ACC112 (cell line): ENCODE data around the gene TMTC2.

Experiments
- H2AFZ ChIP-seq: fragments of 200-600 bp; sonication (generic); one replicate; pipeline ENCODE4 v1.6.0; 2017; ENCODE audit warnings: antibody characterized with exemption, low read length; ENCODE audit not compliant: unreplicated experiment
- H3K27ac ChIP-seq: fragments of 200-600 bp; sonication (generic); 2 replicates; pipeline ENCODE4 v1.5.1; 2014; ENCODE audit warnings: low read depth, mild to moderate bottlenecking, antibody characterized with exemption, low read length, moderate library complexity
- H3K27me3 ChIP-seq: fragments of 200-600 bp; sonication (generic); 2 replicates; pipeline ENCODE4 v1.6.1; 2014; ENCODE audit warnings: mild to moderate bottlenecking, antibody characterized with exemption, low read length, moderate library complexity, mixed read lengths; ENCODE audit not compliant: insufficient read depth
- H3K36me3 ChIP-seq: fragments of 200-600 bp; sonication (generic); 2 replicates; pipeline ENCODE4 v1.6.1; 2016; ENCODE audit warnings: mild to moderate bottlenecking, antibody characterized with exemption, low read length, moderate library complexity, mixed read lengths; ENCODE audit not compliant: insufficient read depth
- H3K4me1 ChIP-seq: fragments of 200-600 bp; sonication (generic); one replicate; pipeline ENCODE4 v1.6.1; 2016; ENCODE audit warnings: low read length, mixed read lengths; ENCODE audit not compliant: insufficient read depth, unreplicated experiment, control insufficient read depth
- H3K4me3 ChIP-seq: fragments of 200-600 bp; sonication (generic); 2 replicates; pipeline ENCODE4 v1.5.1; 2014; ENCODE audit warnings: mild to moderate bottlenecking, low read depth, low read length
- H3K79me2 ChIP-seq: fragments of 200-600 bp; sonication (generic); one replicate; pipeline ENCODE4 v1.6.0; 2016; ENCODE audit warnings: low read length; ENCODE audit not compliant: control insufficient read depth, unreplicated experiment, insufficient read depth

TMTC2 gene

DNA sequence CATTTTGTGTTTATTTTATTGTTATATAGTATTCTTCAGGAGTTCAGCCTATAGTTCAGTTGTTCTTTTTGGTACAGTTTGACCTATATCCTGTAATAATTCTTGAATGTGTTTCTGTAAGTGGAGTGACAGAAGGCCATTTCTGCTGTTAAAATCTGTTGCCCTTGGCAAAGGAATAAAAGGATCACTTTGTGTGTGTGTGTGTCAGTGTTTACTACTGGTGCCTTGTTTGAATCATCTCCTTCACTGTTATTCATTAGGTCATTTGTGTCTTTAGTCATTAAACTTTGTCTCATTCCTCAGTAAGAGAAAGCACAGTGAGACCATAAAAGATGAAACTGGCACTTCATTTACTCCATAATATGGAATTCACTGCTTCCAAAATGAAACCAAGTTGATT, 130.7 kb downstream of the TMTC2 start:
- no peaks in the 10 kb centered on the region for H3K36me3 ChIP-seq
- H3K4me3 ChIP-seq = no peak overlapping the region
- H3K79me2 ChIP-seq = no peaks in the 10 kb centered on the region
- no peaks in the 10 kb centered on the region for H3K27me3 ChIP-seq
- H3K27ac ChIP-seq = no peak overlapping the region
- no peaks in the 10 kb centered on the region for H3K4me1 ChIP-seq
- H2AFZ ChIP-seq = no peak overlapping the region

DNA sequence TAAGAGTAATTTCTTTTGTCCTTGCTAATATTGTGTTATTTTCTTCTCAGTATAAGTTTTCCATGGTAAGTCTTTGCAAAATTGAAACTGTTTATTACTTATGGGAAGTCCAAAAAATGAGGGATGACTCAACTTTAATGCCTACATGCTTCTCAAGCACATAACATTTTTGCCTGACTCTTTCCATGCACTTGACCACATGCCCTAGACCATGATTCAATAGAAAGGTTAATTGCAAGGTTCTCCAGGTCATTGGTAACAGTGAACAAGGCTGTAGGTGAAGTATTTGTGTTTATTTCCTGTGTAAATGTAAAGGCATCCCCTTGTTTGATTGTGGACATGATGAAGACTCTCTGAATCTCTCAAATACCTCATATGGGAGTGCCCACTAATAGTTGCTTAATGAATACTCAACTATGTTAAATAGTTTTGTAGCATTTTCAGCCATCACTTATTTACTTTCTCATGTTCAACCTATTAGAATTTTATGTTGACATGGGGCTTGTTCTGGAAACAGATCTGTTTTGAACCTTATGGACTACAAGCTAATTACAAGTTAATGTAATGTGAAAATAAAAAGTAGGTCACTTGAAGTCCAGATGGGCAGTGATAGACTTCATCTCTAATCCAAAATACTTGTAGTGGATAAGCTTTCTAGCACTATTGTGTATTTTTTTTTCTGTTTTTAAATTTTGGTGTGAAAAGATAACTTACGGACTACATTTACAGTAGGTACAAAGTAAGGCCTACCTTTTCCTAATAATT, 131.7 kb downstream of the TMTC2 start:
- H3K79me2 ChIP-seq = no peaks in the 10 kb centered on the region
- no peaks in the 10 kb centered on the region for H3K36me3 ChIP-seq
- H3K27me3 ChIP-seq = no peaks in the 10 kb centered on the region
- H3K4me3 ChIP-seq = no peak overlapping the region
- H2AFZ ChIP-seq = no peak overlapping the region
- no peak overlapping the region for H3K27ac ChIP-seq
- H3K4me1 ChIP-seq = no peaks in the 10 kb centered on the region

DNA sequence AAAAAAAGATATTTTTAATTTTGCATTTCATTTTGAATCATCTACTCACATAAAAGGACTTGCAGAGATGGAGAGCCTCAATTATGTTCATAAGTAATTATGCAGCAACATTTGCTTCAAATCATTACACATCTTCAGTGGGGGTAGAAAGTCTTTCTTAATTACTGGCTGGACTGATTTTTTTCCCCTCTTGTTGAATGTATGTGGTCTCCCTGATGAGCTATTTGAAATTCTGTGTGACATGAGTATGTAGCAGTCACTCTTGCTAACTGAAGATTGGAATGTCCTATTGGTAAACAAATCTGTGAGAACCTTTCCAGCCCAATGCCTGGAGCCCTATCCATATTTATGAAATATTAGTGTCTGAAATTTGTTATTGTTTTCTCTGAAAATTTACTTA, 139.8 kb downstream of the TMTC2 start:
- no peaks in the 10 kb centered on the region for H3K79me2 ChIP-seq
- no peak overlapping the region for H3K27ac ChIP-seq
- H3K4me3 ChIP-seq = no peak overlapping the region
- H3K4me1 ChIP-seq = no peaks in the 10 kb centered on the region
- H3K27me3 ChIP-seq = no peaks in the 10 kb centered on the region
- no peak overlapping the region for H2AFZ ChIP-seq
- no peaks in the 10 kb centered on the region for H3K36me3 ChIP-seq

DNA sequence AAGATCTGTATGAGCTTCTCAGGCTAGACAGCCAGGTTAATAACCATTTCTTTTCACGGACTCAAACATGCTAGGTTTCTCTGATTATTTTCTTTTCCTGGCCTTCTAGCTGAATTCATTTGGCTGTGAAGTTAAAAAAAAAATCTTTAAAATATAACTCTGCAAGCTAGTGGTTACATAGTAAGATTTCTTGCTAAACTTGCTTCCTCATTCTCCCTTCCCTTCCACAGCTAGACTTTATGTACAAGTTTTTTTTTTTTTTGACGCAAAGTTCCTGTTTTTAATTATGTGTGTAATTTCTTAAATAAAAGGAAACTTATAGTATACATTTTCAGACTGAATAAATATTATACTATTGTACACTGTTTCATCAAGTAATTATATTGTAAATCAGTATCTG, 145.4 kb downstream of the TMTC2 start:
- Histone ChIP-seq H3K36me3 (no peaks in the 10 kb centered on the region), H3K4me1 (no peaks in the 10 kb centered on the region), H2AFZ (no peak overlapping the region), H3K27ac (no peak overlapping the region), H3K79me2 (no peaks in the 10 kb centered on the region), H3K27me3 (no peaks in the 10 kb centered on the region), H3K4me3 (no peak overlapping the region)

DNA sequence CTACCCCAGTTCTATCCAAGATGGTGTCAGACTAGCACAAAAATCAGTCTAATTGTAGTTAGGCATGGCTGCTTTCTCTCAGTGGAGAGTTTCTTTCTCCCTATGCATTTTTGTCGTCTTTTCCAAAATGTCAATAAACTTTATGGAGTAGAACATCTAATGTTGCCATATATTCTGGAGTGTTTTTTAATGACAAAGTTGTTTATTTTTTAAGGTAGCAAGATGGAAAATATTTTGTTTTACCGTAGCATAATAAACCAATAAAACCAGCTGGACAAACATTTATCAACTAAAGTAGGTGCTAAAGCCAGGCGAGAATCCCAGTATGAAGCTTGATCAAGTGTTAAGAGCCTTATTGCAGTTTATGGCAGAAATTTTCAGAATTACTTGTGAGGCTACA, 146.3 kb downstream of the TMTC2 start:
- Histone ChIP-seq H3K27me3 (no peaks in the 10 kb centered on the region), H3K4me1 (no peaks in the 10 kb centered on the region), H3K27ac (no peak overlapping the region), H2AFZ (no peak overlapping the region), H3K4me3 (no peak overlapping the region), H3K36me3 (no peaks in the 10 kb centered on the region), H3K79me2 (no peaks in the 10 kb centered on the region)

DNA sequence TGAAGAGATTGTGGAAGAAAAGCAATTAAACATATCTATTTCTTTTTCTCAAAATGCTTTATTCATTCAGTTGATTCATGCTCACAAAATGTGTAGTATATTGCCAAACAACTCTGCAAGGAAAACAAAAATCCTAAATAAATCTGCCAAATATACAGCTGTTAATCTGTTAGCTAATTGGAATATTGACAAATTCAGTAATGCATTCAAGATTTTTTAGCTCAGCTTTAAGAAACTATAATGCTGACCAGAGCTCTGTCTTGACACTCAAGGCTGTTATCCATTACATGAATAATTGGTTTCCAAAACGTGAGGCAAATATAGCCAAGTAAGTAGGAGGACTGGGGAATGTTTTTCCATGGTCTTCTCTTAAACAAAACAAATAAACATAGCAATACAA, 146.8 kb downstream of the TMTC2 start:
- no peak overlapping the region for H3K4me3 ChIP-seq
- no peaks in the 10 kb centered on the region for H3K36me3 ChIP-seq
- H3K27me3 ChIP-seq = no peaks in the 10 kb centered on the region
- H3K27ac ChIP-seq = no peak overlapping the region
- H3K4me1 ChIP-seq = no peaks in the 10 kb centered on the region
- H2AFZ ChIP-seq = no peak overlapping the region
- H3K79me2 ChIP-seq = no peaks in the 10 kb centered on the region

DNA sequence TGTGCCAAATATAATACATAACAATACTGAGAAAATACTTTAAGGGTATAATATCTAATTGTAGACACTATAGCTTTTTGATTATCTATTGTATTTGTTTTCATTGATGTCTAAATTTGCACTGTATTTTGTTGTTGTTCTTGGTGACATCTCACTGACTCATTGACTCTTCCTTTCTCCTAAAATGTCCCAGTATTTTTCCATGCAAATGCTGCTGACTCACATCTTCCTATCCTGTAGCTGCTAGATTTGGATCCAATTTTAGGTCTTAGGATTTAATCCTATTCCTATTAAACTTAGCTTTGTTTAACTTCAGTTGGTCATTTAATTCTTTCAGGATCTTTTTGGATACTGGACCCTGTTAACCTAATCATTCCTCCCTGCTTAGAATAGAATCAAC, 148.5 kb downstream of the TMTC2 start:
- H3K4me3 ChIP-seq = no peak overlapping the region
- H3K79me2 ChIP-seq = no peaks in the 10 kb centered on the region
- no peaks in the 10 kb centered on the region for H3K36me3 ChIP-seq
- no peak overlapping the region for H2AFZ ChIP-seq
- no peak overlapping the region for H3K27ac ChIP-seq
- H3K4me1 ChIP-seq = no peaks in the 10 kb centered on the region
- H3K27me3 ChIP-seq = no peaks in the 10 kb centered on the region

DNA sequence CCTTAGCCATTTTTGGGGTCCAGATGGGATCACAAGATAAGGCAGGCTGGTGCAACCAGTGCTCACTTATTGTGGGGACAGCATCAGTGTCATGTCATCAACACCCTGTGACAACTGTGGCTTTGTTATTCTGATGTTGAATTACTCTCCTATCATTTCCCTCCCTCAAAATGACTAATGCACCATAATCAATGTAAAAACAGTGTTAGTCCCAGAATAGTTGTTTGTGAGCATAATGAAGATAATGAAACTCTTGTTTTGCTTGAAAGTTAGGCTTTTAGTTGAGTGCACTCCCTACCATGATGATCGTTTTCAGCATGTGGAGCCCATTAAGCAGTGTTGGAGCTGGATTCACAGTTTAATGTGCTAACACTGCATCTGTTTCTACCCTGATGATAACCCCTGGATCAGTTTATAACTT, 151.4 kb downstream of the TMTC2 start:
- Histone ChIP-seq H3K27me3 (no peaks in the 10 kb centered on the region), H3K4me1 (no peaks in the 10 kb centered on the region), H2AFZ (no peak overlapping the region), H3K4me3 (no peak overlapping the region), H3K27ac (no peak overlapping the region), H3K79me2 (no peaks in the 10 kb centered on the region), H3K36me3 (no peaks in the 10 kb centered on the region)

DNA sequence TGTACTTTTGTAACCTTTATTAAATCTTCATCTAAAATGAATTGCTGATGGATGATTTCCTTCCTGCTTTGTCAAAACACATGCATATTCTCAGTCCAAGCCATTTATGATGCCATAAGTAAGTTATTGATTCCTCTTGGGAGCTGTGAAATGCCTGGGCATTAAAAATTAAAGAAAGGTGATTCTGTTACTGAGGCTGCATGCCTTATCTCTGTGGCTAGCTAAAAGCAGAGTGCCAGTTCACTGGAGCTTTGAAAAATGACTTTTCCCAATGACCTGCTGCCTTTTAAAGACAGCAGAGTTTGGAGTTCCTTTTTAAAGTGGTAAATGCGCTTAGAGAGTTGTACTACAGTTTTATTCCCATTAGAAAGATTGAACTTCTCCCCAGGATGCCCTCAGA, 152.1 kb downstream of the TMTC2 start:
- no peak overlapping the region for H3K4me3 ChIP-seq
- H3K27me3 ChIP-seq = no peaks in the 10 kb centered on the region
- no peaks in the 10 kb centered on the region for H3K4me1 ChIP-seq
- H3K36me3 ChIP-seq = no peaks in the 10 kb centered on the region
- no peak overlapping the region for H2AFZ ChIP-seq
- no peak overlapping the region for H3K27ac ChIP-seq
- H3K79me2 ChIP-seq = no peaks in the 10 kb centered on the region

DNA sequence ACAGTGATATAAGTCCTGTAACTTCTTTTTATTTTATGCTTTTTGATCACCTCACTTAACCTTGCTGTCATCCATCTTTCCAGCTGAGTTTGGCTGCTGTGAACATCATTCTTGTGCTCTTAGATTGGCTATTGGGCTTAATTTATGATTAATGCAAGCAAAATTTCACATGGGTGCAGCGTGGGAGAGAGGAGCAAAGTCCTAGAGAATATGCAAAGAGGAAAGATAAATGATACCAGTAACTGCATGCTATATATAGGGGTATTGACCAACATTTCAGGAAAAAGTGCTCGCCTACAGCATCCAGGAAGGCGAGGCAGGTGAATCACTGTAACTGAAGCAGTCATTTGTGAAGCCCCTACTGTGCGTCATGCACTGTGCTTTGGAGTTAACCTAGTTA, 153.1 kb downstream of the TMTC2 start:
- no peaks in the 10 kb centered on the region for H3K27me3 ChIP-seq
- no peaks in the 10 kb centered on the region for H3K4me1 ChIP-seq
- no peak overlapping the region for H3K27ac ChIP-seq
- H3K4me3 ChIP-seq = no peak overlapping the region
- no peaks in the 10 kb centered on the region for H3K36me3 ChIP-seq
- H2AFZ ChIP-seq = no peak overlapping the region
- no peaks in the 10 kb centered on the region for H3K79me2 ChIP-seq

DNA sequence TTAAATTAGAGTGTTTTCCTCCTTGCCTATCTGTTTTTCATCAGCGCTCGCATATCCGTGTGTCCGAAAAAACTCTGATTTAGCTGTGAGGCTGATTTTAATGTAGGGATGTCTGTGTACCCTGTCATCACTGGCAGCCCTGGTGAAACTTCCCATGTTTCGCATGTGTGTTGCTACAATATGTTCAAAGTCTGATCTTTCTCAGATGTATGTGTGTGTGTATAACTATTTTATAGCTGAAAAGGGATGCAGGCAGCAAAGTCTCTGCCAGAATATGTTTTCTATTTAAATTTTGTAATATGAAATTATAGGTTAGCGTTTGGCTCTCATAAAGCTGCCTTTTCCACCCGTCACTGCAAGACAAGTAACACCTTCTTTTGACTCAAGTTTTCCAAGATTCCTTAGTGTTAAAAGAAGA, 154.8 kb downstream of the TMTC2 start:
- no peaks in the 10 kb centered on the region for H3K27me3 ChIP-seq
- H3K27ac ChIP-seq = no peak overlapping the region
- no peak overlapping the region for H2AFZ ChIP-seq
- H3K36me3 ChIP-seq = no peaks in the 10 kb centered on the region
- no peak overlapping the region for H3K4me3 ChIP-seq
- H3K4me1 ChIP-seq = no peaks in the 10 kb centered on the region
- H3K79me2 ChIP-seq = no peaks in the 10 kb centered on the region
